Daoy (cell line): Measurements from ENCODE around the gene CHRNB1. TPM values are rescaled to one million over a fixed set of nuclear protein-coding genes. Genes with fewer than 3 reads are reported as not detected.

ENCODE experiments used
- DNase-seq: peaks from one replicate; pipeline ENCODE4 v3.0.0-alpha.2; 2015; ENCODE audit warnings: low read depth
- total RNA-seq: library from RNA; depleted of rRNA; stranded (reverse); fragments of >200 nt; shearing (Covaris generic); gene quantifications from 2 replicates; pipeline ENCODE4 v1.2.3, GENCODE V29; 2014; rRNA removed

The CHRNB1 gene
- total RNA-seq: 7.0 and 8.6 TPM in 2 replicates

DNA sequence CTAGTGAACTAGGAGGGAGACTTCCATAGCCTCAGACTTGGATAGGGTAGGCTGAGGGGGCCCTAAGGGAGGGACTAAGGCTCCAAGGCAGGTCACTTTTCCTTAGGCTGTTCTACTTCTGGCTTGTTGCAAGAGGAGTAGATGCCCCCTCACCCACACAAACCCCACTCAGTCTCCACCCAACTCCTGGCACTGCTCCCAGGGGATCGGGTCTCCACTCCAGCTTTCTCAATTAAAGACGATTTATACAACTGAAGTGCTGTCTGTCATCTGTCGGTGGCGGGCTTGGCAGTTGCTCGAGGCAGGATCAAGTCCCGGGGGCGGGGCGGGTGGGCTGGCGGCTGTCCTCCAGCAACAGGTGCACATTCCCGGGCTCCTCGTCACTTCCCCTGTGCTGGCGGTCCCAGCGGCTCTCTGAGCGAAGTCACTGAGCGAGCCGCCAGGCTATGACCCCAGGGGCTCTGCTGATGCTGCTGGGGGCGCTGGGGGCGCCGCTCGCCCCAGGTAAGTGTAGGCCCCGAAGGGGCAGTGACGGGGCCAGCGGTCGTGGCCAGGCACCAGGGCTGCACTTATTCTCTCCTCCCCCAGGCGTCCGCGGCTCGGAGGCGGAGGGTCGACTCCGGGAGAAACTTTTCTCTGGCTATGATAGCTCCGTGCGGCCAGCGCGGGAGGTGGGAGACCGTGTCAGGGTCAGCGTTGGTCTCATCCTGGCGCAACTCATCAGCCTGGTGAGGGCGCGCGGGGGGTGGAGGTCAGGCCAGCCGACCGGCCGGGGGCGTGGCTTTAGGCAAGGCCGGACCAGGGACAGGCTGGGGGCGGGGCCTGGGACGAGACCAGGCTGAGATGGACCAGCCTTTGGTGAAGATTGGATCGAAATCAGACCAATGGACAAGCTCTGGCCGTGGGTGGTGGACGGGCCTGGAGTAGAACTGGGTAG is at the start of gene CHRNB1:
Gene CHRNB1 (plus strand): TSS at position 380 of the 937 bp plus-strand sequence. CDS start 67 bp downstream, at position 447.
- peak; percentile 72 for DNase-seq

- no peak for DNase-seq
Observed at GRCh38 chr17:7396147-7396546, 48.7 kb upstream of the CHRNB1 start.

DNA sequence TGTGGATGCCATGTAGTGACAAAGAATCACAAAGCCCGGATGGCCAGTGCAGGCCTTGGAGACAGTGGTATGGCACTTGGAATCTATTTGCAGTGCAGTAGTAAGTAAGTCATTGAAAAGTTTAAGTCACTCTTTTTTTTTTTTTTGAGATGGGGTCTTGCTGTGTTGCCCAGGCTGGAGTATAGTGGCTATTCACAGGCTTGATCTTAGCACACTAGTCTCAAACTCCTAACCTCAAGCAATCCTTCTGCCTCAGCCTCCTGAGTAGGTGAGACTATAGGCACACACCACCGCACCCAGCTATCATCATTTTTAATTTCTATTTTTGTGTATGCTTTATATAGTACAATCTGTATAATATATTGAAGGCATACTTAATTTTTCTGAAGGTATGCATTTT is 46.2 kb upstream of the CHRNB1 start:
- DNase-seq: no peak

DNA sequence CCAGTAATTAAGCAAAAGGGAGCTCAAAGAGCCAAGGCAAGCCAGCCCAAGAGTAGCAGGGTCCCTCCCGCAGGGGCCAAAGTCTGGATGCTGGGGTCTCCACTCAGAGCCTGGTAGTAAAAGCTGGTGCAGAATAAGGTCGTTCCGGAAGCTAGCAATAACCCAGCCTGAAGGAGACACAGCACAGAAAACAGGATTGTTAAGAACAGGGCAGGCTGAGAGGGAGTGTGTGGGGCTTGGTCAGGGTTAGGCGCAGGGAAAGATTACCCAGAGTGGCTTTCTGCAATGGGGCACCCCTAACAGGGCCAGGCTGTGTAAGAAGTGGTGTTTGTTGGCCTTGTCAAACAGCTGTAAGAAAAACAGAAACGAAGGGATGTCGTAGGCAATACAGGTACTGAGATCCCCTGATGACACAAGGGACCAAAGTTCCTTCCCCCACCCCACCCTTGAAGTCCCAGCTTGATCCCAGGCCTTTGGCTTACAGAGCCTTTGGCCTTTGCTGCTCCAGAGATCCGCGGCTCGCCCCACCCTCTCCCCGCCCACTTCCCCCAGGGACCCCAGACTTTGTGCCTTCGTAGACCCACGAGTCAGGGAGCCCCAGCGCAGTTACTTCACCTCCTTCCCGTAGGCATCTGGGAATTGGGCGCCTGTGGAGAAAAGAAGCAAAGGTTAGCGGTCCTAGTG is 41.7 kb upstream of the CHRNB1 start:
- DNase-seq: no peak

DNA sequence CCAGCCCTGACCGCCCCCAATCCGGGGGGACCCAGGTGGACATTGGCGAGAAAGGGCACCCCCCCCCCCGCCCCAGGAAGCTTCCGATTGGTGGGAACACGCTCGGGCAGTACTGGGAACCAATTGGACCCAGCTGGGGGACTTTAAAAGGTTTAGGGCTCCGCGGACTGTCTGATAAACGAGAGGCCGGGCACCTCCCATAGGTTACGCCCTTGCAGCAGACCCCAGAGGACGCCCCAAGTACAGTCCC is 41.2 kb upstream of the CHRNB1 start:
- no peak for DNase-seq

DNA sequence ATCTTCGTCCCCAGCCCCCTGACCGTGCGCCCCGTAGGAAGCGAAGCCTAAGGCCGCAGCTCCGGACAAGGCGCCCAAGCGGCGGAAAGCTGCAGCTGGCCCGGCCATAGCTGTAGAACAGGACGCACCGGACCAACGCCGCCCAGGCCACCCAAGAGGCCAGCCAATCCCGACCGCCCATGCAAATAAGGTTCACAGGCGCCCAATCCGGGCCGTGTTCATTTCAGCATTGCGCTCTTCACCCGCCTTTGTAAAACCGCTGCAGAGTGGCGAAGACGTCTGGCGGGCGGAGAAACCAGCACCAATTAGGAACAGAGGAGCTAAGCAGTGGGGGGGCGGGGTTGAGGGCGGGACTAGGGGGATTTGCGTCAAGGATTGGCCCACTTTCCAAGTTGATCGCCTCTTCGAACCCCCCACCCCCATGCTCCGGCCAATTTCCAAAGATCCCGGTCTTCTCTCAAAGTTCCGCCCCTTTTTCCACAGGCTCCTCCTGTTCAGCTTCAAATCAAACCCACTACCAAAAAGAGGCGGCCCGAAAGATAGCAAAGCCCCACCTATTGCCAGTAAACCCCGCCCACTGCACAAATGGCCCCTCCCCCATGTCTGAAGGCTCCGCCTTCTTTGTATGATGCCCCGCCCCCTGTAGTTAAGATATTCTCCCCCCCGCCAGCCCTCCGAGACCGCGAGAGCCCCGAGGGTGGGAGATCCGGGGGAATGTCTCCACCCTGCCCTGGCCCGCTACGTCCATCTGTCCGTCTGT is 40.7 kb upstream of the CHRNB1 start, which contains the start of gene TMEM256:
Gene TMEM256 (minus strand): TSS at position 121 of the 760 bp plus-strand sequence. CDS start 13 bp downstream, at position 108.
- peak; percentile 100 for DNase-seq

GRCh38 chr17:7404737-7405349 is 40.0 kb upstream of the CHRNB1 start:
- DNase-seq: peak; percentile 40

DNA sequence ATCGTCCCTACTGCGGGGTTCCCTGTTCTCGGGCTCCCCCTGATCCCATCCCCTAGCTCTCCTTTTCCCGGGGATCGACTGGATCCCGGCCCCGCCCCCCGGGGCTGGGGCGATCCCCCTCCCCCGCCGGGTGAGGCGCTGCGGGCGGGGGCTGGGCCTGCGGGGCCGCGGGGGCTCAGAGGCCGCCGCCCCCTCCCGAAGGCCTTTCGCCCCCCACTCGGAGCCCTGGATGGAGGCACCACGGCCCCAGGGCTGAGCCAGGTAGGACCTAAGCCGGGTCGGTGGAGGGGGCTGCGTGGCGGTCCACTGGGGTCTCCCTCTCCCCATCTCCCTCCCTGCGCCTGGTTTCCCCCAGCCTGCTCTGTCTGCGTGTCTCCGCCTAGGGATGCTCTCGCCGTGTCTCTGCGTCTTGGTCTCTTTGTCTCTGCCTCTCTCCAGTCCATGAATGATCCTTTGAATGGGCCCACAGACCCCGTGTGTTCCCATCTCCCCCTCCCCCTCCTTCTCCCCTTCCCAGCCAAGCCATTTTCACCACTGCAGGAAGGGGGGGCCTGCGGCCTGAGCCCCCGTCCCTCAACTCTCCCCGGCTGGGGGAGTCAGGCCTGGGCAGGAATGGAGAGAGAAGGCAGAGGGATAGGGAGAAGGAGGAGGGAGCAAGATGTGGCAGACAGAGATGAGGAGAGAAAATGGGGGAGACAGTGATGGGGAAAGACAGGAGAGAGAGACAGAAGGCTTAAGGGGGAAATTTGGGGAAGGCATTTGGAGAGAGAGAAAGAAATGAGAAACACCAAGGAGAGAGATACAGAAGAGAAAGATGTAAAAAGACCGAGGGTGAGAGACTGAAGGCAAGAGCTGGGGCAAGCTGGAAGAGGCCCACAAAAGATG is 39.3 kb upstream of the CHRNB1 start:
- peak; percentile 22 for DNase-seq

GRCh38 chr17:7406235-7406825 is 38.5 kb upstream of the CHRNB1 start:
- no peak for DNase-seq

DNA sequence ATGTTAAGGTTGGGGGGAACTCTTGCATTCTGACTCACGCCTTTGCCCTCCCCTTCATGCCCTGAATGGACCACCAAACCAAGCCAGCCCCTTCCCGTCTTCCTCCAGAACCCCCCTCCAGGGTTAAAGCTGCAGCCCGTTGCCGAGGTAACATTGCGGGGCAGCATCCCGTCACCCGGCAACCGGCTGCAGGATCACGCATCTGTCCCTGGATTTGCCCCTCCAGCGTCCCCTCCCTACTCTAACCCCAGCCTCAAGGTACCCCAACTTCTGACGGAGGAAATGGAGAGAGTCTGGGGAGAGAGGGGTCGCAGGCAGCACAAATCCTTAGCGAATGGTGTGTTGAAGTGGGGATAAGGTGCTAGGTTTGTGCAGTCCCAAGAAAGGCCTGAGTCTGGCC is 37.8 kb upstream of the CHRNB1 start:
- no peak for DNase-seq

- DNase-seq: no peak
Observed at GRCh38 chr17:7407485-7408251, 37.2 kb upstream of the CHRNB1 start, which contains the start of gene NLGN2. Gene NLGN2, plus strand, starts transcription at chr17:7407845. Its CDS starts 411 bp downstream, at chr17:7408256.

DNA sequence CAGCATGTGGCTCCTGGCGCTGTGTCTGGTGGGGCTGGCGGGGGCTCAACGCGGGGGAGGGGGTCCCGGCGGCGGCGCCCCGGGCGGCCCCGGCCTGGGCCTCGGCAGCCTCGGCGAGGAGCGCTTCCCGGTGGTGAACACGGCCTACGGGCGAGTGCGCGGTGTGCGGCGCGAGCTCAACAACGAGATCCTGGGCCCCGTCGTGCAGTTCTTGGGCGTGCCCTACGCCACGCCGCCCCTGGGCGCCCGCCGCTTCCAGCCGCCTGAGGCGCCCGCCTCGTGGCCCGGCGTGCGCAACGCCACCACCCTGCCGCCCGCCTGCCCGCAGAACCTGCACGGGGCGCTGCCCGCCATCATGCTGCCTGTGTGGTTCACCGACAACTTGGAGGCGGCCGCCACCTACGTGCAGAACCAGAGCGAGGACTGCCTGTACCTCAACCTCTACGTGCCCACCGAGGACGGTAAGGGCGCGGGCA is 36.6 kb upstream of the CHRNB1 start:
- DNase-seq: no peak

DNA sequence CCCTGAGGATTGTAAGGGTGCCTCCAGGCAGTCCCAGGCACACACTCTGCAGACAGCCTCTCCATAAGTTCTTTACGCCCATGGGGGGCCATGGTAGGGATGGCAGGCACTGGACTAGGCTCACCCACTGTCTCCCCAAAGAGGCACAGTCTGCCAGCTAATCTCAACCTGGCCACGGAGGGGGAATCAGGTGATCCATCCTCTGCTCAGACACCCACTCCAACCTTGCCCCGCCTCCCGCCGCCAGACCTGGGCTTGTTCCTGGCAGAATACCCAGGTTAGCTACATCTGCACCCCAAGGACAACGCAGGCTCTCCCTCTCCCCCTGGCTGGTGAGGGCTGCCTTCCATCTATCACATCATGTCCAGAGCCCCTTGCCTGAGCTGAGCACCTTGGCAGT is 36.0 kb upstream of the CHRNB1 start:
- DNase-seq: no peak

GRCh38 chr17:7409716-7410115 is 35.1 kb upstream of the CHRNB1 start:
- no peak for DNase-seq

DNA sequence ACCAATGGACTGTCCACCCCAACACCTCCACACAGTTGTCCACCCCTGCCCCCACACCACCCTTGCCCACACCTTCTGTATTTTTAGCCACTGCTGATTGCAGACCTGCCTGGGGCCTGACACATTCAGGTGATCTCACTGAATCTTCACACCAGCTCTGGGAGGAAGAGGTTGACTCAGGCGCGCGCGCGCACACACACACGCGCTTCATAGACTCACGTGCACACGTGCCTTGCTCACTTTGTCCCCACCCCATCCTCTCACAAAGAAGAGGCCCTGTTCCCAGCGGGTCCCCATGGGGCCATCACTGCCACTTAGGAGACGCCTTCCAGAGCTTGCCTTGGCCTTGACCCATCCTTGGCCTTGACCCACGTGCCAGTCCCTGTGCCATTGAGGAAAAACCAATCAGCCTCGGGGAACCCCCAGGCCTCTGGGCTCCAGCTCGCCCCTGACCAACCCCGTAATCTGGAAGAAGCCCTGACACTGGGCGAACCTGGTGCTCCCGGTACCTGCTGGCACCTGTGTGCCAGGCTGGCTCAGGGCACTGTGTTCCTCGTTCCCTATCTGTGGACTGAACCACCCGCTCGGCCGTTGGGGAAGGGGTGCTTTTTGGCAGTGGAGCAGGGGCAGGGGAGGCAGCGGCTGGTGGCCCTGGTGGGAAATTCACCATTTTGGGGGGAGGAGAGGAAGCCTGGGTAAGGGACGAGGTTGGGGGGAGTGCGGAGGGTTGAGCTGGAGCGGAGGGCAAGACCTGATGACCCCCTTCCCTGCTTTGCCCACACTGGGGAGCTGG is 34.0 kb upstream of the CHRNB1 start:
- DNase-seq: no peak

GRCh38 chr17:7411427-7411750 is 33.5 kb upstream of the CHRNB1 start:
- no peak for DNase-seq

GRCh38 chr17:7413346-7413985 is 31.4 kb upstream of the CHRNB1 start:
- DNase-seq: peak; percentile 79

DNA sequence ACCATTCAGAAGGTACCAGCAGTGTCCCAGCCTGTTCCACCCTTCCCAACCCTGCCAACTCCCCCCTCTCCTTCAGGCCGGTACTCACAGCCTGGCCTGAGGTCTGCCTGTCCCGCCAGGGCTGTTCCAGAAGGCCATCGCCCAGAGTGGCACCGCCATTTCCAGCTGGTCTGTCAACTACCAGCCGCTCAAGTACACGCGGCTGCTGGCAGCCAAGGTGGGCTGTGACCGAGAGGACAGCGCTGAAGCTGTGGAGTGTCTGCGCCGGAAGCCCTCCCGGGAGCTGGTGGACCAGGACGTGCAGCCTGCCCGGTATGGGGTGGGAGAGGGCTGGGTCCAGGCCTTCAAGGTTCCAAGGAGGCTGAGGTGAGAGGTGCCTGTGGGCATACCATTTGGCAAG is 30.0 kb upstream of the CHRNB1 start:
- DNase-seq: no peak
